Tongue (tissue), 2 donors: ENCODE results near the gene ARL14. TPM values are rescaled to one million over a fixed set of nuclear protein-coding genes. Genes with fewer than 3 reads are reported as not detected.

Experiments used
- DNase-seq: peaks from one replicate; pipeline ENCODE4 v3.0.0-alpha.2; 2015
- total RNA-seq: library from RNA; depleted of rRNA; stranded (reverse); fragments of >200 nt; gene quantifications from one replicate; pipeline ENCODE4 v1.2.3, GENCODE V29; 2014

The ARL14 gene
- not detected for total RNA-seq

DNA sequence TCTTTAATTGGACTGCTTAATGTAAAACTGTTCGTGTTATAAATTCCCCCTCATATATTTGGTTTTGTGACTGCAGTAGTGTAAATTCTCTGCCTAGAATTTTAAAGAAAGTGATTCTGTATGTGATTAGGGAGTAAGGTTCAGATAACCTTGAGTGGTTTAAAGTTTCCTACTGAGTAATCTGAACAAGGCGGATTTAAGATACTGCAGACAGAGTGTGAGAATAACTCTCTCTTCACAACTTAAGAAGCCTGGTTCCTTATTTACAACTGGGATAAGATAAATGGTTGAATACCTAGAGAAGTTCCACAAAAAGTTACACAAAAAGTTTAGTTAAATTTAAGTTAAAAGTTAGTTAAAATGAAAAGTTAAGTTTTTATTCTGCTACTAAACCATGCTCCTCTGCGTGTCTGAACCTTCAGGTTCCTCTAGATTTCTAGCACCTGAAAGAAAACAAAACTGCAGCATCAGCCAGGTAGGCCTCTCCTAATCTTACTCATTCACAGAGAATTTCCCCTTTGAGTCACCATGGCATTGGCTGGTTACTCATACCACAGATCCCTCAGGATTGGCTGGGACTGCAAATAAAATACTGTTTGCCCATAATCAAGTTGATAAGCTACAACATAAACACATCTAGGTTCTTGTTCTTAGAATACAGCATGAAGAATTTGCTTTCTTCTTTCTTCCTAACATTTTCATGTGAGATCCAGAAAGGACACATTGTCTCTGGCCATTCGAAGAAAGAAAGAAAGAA lies at the start of gene ARL14:
Gene ARL14 (plus strand): TSS at position 614 of the 757 bp plus-strand sequence. CDS start 187 bp downstream, outside the sequence.
- peak; percentile 4 for DNase-seq

DNA sequence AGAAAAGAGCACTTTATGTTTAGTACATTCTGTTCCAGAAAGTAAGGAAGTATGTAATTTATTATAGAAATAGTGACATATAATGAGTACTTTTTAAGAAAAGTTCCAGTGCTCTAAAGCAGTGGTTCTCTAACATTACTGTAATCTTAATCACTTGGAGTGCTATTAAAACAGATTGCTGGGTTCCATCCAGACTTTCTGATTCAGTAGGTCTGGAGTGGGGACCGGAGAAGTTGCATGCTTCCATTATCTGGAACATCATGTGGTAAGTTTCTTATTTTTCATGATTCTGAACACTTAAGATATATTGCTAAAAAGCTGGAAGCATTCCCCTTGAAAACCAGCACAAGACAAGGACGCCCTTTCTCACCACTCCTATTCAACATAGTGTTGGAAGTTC lies 47.5 kb upstream of the ARL14 start:
- no peak for DNase-seq

DNA sequence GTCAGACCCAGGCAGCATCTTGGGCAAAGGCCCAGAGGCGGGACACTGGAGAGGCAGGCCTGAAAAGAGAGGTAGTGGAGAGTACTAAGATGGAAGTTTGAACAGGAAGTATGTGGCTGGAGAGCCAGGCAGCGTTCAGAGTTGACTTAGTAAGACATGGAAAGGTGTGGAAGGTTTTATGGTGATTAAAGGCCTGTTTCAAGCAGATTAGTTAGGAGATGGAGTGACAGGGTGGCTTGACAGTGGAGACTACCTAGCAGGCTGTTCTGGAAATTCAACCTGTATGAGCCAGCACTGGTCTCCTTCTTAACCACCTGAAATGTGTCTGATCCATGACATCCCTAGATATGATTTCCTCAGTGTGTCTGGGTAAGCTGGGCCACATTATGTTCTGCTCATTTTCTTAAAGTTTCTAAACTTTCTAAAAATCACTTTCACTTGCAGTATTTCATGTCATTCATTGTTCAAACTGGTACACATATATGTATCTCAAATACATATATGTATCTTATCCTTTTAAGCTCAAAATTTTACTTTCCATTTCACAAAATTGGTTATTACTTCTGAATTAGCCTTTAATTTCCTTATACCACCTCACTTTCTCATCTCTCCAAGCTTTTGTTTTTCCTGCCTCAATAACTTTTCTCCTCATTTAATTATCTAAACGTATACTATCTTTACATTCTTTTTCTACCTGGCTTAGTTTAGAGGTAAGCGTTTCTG lies 43.4 kb upstream of the ARL14 start:
- DNase-seq, result no peak

DNA sequence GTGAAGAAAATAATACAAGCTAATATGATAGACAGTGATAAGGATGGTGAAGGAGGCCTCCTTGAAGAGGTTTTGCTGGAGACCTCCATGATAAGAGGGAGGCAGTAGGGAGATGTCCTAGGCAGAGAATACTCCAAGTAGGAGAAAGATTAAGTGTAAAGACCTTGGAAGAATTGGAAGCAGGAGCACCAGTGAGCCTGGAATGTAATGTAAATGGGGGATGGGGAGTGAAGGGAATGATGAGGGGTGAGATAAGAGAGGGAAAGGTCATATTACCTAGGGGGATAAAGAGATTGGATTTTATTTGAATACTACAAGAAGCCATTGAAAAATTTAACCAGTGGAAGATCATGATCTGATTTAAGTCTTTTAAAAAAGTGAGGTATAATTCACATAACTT lies 41.7 kb upstream of the ARL14 start:
- DNase-seq, result no peak

DNA sequence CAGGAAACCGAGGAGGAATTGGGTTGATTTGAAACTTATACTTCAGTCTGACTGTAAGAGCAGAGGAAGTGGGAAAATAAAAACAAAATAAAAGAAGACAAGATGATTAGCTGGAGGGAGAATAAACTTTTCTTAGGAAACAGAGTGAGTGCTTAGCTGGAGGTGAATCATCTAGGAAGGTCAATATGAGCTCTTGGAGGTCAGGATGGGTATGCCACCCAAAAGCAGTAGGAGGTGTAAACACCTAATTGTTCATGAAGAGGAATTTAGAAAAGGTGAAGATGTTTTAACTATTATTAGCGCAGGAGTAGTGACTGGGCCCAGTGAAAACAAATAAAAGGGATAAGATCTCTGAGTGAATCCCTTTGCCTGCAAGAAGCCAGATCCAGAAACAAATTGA lies 39.9 kb upstream of the ARL14 start:
- DNase-seq, result no peak

DNA sequence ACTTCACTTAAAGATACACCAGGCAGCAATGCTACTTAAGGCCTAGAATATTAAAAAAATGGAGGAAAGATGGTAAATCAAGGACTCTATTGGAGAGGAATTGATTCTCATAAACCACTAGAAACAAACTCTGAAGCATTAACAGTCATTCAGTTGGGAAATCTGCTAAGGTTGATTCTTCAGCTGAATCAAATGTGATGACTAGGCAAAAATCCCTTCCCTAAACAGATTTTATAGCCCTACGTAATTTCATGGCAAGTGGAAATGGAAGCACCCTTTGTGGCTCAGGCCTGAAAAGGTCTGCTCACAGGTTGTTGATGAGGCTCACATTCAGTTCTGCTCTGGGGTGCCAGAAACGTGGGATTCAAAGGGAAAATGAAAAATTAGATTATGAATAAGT lies 38.8 kb upstream of the ARL14 start:
- DNase-seq, result no peak

DNA sequence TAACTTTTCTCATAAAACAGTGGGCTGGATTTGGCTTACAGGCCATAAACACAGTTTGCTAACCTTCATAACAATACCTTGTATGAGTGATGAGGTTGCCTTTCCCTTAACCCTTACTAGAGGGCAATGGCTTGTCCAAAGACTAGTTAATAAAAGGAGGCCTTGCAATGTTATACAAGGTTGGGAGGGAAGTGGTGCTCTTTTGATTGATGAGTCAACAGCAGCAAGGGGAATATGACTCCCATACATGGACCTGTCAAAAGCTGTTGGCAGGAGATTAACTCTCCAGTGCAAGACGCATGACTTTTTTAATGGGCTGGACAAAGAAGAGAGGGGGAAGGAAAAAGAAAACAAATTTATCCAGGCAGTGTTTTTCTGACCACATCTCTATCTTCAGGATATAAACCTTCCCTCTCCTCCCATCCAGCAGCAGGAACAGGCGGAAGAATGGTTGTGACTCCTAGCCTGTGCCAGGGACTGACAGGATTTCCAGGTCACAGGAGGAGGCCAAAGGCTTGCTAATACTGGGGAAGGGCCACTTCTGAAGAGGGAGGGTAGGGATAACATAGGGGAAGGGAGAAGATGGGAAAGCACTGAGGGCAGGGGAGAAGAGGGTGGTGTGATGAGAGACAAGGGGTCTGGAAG lies 35.2 kb upstream of the ARL14 start:
- DNase-seq, result no peak

DNA sequence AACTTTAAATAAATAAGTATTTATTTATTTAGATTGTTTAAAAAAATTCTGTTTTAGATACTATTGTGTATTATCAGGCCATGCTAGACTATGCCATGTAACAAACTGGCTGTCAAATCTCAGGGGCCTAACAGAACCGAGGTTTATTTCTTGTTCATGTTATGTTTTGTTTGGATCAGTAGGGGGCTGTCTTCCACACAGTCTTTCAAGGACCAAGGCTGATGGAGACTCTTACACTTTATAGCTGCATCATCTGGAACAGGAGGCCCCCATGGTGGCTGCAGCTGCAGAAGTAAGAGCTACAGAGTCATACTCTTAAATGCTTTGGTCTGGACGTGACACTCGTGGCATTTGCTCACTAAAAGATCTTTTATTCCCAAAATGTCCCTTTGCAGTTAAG lies 33.0 kb upstream of the ARL14 start:
- peak; percentile 18 for DNase-seq

DNA sequence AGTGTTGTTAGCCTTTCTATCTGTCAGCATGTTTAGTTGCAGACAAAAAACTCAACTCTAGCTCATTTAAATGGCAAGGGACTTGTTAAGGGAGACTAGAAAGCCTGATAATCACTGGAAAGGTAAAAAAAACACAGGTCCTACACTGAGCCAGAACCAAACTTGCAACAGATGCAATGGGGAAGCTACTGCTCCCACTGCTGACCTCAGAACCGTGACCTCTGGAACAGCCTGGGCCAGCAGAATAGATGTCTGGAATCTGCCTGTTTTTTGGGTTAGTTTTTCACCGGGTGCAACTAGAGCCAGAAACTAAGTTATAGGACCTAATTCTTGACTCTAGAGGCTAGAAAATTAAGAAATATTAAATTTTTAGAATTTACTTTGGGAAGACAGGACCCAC lies 32.5 kb upstream of the ARL14 start:
- no peak for DNase-seq

DNA sequence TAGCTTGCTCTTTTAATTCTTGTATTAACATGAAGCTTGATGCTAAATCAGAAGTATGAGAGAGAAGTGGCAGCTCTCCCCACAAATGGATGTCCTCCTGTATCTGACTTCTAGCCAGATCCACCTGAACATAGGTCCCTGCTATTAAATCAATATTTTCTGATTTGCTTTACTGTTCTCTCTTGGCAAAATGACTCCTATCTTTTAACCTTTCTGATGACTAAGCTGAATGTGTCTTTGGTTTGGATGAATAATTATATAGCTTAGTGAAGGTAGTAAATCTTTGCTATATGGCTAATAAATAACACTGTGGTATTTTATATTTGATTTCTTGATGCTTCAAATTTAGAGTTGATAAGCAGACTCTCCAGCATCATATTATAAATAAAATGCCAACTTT lies 28.3 kb upstream of the ARL14 start:
- no peak for DNase-seq

DNA sequence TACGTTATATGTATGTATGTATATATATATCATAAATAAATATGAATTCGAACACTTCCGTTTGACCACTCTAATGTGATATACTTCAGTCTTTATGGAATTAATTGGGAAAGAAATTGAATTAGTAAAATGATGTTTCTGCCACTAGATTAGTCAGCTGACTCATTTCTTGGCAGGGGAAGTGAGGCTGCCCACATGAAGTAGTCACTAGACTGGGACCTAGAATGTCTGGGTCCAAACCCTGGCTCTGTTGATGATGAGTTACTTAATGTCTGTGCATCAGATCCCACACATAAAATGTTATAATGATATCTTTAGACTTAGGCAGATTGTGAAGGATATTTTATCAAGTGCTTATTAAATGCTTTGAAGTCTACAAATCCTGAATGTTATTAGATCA lies 27.4 kb upstream of the ARL14 start:
- DNase-seq, result no peak

DNA sequence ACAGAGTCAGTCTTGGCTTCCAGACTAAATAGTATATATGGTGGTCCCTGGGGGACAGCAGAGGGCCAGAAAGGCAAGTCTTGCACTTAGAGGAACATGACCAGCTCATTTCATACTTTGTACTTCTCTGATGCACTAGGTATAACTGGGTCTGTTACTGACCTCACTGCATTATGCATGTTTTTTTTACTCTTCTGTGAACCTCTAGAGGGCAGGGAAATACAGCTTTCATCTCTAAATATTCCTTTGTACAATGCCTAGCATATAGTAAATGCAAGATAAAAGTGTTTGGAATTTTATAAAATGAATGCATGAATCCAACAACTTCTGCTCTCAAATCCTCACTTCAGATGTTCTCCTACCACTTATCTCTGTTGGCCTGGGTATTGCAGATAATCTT lies 23.4 kb upstream of the ARL14 start:
- no peak for DNase-seq

DNA sequence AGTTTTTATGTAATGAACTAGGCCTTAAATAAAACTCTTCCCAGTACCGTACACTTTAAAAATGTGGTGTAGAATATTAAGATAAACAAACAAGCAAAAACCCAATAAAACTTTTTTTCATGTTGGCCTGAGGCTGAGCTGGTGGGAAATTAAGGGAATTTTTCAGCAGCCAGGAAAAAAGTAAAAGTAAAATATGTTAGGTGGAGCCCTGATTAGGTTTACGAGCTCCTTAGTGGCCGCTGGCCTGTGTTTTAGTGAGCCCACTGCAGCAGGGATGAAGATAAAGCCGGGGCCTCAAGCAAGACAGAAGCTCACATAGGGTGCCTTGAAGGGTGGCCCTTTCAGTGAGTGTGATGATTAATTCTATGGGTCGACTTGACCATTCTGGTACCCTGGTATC lies 16.1 kb upstream of the ARL14 start:
- DNase-seq, result no peak

DNA sequence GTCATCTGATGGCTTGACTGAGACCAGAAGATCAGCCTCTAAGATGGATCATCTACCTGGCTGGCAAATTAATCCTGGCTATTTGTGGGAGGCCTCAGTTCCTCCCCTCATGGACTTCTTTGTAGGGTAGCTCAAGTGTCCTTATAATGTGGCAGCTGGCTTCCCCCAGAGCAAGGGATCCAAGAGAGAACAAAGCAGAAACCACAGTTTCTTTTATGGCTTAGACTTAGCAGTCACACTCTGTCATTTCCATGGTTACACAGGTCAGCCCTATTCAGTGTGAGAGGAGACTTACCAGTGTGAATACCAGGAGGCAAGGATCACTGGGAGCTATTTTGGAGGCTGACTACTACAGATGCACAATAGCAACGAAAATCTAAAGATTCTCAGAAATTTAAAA lies 15.3 kb upstream of the ARL14 start:
- no peak for DNase-seq

DNA sequence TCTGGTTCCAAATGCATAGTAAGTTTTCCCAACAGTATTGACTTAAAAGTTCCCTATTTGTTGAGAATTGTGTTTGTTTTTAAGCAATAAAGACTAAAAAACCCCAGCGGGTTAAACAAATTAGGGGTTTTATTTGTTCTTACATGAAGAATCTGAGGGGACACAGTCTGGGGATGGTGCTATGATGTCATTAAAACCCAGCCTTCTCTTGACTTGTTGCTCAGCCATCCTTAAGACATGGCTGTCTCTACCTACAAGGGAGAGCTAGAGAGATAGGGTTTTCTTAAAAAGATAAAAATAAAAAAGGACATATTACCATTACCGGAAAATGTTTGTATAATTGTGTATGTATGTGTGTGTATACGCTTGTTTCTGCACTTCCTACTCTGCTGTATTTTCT lies 11.7 kb upstream of the ARL14 start:
- DNase-seq, result no peak

DNA sequence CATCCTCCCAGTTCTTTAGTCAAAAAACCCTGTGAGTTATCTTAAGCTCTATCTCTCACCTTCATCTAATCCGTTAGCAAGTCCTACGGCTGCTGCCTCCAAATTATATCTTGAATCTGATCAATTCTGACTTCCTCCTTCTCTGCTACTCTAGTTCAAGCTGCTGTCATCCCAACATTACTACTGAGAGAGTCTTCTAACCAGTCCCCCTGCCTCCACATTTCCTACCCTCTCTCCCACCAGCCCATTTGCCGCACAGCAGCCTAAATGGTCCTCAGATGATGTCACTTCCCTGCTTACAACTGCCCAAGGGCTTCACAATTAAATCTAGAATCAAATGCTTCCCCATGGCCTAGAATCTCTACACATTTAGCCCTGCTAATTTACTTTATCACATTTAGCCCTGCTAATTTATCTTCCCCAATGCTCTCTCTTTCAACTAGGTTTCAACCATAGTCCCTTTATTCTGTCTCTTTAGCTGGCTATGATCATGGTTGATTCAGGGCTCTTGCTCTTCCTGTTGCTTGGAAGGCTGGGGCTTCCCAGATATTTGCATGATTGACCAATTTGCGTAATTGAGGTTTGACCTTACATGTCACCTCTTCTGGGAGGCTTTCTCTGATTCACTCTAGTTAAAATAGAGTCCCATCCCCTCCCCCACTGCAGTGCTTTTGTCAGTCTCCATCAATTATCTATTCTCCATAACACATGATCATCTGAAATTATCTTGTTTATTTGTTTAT lies 11.0 kb upstream of the ARL14 start:
- no peak for DNase-seq

DNA sequence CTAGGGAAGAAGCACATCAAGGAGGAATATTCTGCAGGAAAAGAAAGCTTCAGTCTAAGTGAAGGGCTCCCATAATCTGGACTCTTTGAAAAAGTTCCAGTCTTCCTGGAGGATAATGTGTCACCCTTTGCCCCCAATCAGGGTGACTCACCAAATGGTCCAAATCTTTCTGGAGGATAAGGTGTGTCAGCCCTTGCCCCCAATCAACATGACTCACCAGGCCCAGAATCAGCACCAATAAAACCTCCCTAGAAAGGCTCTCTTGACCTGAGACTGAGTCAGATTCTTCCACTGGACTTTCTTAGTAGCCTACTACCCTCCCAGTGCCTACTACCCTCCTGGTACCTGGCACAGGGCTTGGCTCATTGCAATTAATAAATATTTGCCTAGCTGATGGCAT lies 9.5 kb upstream of the ARL14 start:
- no peak for DNase-seq

DNA sequence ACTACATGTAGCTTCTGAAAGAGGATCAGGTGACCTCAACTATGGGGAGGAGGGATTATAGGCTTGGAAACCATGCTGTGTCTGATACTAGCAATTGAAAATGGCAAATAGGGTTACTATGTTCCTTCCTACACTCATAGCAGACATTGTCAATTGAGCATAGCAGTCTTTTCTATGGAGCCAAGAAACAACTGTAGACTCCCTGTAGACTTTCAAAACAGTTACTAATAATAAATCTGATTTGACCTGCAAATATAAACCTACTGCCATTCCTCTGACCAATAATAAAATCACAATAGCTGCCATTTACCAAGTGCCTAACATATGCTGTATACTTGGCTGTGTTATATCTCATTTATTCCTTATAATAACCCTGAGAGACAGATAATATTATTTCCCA lies 8.5 kb upstream of the ARL14 start:
- no peak for DNase-seq

DNA sequence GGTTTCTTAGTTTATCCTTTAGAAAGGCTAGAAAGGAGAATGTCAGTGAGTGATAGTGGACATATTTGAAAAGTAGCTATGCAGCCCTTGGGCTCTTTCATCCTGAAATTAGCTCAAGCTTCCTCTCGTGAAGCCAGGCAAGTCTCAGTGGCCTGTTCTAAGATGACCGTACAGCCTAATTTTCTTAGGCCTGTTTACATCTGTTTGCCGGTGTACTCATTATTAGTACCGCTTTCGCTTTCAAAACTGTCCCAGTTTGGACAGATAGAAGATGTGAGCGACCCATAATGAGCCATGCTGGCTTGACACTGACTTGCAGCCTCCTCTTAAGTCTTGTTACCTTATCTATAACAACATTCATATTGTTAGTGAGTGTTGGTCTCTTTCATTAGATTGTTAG lies 5.7 kb upstream of the ARL14 start:
- DNase-seq, result no peak

DNA sequence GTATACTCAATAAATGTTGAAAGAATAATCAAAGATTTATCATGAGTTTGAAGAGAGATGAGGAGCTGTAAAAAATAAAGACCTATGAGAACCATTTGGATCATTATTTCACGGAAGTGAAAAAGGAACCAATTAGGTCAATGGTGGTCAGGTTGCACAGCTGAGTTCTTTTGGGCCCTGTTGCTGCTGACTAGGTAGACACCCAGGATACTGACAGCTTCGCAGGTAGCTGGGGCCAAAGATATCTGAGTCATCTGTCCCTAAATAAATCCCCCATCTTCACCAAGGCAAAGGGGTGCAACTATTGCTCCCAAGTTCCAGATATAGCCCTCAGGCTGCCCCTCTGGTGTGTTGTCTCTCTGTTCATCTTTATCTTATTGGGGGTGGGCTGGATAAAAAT lies 5.0 kb upstream of the ARL14 start:
- DNase-seq, result no peak

DNA sequence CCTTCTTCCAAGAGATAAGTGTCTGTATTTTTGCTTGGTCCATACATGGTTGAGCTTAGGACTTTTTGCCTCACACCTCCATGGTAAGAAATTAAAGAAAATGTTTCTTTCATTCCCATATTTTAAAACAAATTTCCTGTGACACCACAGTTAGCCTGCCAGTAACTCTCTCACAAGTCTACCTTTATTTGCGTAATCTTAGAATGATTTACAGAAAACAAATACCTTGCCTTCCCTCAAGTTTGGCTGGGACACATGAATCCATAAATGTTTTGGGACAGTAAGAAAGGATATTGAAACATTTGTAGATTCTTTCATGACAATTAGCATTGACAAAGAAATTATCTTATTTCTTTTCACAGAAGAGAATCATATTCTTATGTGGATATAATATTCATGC lies 3.8 kb upstream of the ARL14 start:
- no peak for DNase-seq

DNA sequence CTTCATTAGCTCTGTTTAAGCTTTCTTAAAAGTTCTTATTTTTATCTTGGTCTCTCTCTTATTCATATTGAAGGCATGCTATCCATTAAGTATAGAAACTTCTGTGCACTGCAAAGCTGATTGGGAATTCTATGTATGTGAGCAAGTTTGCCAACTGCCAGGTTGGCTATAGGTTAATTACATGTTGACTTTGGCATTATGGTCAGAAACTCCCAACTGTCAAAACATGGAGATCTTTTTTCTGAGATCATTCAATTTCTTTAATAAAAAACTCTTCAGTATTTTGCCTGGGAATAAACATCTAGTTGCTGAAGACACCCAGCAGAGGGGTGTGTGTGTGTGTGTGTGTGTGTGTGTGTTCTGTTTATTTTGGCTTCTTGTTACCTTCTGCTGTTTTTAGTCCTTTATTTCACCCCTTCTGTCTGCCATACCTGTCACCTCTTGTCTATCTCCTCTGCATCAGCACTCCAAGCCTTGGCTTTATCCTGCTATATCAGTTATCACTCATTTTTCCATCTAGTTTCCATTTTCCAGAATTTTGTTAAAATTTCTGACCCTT lies 1.3 kb upstream of the ARL14 start:
- DNase-seq, result no peak

DNA sequence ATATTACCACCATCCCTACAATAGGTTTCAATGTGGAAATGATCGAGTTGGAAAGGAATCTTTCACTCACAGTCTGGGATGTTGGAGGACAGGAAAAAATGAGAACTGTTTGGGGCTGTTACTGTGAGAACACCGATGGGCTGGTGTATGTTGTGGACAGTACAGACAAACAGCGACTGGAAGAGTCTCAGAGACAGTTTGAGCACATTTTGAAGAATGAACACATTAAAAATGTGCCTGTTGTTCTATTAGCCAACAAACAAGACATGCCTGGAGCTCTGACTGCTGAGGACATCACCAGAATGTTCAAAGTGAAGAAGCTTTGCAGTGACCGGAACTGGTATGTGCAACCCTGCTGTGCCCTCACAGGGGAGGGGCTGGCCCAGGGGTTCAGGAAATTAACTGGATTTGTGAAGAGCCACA lies 510 bp downstream of the ARL14 start:
- DNase-seq, result peak; percentile 27
